Middle frontal gyrus (tissue), 1 donor: ENCODE results near the gene KIFC1.

Source experiments
- DNase-seq: peaks from one replicate; pipeline ENCODE4 v3.0.0-alpha.2; 2015; ENCODE audit warnings: low spot score; ENCODE audit errors: extremely low spot score

Gene KIFC1

DNA sequence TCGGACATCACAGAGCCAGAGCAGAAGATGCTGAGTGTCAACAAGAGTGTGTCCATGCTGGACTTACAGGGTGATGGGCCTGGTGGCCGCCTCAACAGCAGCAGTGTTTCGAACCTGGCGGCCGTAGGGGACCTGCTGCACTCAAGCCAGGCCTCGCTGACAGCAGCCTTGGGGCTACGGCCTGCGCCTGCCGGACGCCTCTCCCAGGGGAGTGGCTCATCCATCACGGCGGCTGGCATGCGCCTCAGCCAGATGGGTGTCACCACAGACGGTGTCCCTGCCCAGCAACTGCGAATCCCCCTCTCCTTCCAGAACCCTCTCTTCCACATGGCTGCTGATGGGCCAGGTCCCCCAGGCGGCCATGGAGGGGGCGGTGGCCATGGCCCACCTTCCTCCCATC is 51.4 kb downstream of the KIFC1 start:
- no peak for DNase-seq

DNA sequence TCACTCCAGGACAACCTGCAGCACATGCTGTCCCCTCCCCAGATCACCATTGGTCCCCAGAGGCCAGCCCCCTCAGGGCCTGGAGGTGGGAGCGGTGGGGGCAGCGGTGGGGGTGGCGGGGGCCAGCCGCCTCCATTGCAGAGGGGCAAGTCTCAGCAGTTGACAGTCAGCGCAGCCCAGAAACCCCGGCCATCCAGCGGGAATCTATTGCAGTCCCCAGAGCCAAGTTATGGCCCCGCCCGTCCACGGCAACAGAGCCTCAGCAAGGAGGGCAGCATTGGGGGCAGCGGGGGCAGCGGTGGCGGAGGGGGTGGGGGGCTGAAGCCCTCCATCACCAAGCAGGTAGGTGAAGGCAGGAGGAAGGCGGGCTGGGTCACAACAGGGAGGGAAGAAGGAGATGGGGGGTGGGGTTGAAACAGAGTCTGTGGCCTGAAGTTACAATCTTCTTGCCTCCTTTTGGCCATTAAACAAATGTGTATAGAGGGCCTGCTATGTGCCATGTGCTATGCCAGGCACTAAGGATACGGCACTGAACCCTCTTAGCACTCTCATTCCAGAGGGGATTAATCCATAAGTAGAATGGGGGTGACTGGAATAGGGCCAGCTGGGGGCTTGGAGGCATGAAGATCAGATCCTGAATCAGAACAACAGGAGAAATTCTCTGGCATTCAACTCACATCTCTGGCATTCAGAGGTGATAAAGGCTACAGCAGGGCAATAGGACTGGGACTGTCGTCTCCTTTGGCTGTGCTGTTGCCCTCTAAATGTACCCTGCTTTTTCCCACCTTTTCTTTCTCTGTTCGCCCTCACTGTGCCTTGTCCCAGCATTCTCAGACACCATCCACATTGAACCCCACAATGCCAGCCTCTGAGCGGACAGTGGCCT is 52.2 kb downstream of the KIFC1 start:
- DNase-seq = no peak

DNA sequence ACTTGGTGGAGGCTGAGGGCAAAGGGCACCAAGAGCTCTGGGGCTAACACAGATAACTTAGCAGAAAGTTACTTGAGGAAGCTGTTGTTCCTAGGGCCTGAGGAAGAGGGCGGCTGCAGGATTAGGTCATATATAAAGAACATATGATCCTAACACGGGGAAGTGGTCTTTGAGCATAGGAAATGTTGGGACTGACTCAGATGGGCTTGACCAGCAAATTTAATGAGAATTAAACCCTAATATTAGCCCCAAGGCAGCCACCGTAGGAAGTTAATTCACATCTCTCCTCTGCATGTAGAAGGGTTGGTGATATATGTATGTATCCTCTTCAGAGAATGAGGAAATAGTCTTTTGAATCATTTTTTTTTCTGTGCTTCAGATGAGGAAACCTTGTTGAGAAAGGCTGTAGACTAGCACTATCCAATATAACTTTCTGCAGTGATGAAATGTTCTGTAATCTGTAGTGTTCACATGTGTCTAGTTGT is 53.5 kb downstream of the KIFC1 start:
- DNase-seq = no peak

DNA sequence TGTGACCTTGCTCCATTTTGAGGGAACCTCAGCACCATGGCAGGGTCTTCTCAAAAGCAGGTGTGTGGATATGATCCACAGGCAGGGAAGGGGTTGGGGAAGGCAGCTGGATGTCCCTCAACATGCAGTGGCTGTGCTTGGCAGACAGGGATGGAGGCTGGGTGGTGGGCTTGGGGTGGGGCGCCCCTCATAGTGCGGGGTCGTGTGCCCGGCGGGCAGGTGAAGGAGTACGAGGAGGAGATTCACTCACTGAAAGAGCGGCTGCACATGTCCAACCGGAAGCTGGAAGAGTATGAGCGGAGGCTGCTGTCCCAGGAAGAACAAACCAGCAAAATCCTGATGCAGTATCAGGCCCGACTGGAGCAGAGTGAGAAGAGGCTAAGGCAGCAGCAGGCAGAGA is 54.7 kb downstream of the KIFC1 start:
- no peak for DNase-seq

DNA sequence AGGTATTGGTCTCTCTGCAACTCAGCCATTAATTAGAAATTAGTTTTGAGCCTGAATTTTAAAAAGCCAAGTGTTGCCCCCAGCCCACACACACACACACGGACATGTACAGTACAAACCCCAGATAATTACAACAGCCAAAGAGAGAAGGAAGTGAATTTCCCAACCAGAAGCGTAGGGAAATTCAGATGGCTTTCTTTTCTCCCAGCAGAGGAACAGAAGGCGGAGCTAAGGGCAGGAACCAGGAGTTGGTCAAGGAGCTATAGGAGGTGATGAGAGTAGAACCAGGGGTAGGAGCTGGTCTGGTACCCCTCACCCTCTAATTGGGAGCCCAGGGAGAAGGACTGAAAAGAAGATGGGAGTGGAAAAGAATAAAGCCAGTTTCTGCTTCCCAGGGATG is 58.8 kb downstream of the KIFC1 start:
- DNase-seq = no peak

DNA sequence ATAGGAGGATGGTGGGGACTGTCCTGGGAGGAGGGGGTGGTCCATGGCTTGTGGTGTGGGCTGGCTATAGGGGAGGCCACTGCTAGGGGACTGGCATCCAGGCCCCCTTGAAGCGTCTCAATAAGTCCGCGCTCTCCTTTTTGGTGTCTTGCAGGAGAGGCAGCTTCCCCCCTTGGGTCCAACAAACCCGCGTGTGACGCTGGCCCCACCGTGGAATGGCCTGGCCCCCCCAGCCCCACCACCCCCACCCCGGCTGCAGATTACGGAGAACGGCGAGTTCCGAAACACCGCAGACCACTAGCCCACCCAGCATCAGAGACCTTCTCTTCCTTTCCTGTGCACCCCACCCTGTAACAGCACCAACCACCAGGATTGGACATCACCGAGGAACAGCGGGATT is 60.0 kb downstream of the KIFC1 start:
- DNase-seq = no peak

DNA sequence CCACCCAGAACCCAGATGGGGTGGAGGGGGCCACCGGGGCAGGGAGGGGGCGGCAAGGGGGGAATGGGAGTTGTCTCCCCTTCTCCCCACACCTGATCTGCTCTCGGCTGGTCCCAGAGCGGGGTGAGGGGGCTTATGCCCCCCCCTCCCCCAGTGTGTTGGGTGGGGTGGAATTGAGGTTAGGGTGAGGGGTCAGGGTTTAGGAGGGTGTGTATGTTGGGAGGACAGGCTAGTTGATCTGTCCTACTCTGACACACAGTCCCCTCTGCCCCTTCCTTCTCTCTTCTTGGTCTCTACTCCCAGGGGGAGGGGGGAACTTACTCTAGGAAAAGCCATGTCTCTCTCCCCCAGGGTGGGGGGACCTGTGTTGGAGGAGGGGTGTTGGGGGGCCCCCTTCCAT is 60.9 kb downstream of the KIFC1 start:
- no peak for DNase-seq

DNA sequence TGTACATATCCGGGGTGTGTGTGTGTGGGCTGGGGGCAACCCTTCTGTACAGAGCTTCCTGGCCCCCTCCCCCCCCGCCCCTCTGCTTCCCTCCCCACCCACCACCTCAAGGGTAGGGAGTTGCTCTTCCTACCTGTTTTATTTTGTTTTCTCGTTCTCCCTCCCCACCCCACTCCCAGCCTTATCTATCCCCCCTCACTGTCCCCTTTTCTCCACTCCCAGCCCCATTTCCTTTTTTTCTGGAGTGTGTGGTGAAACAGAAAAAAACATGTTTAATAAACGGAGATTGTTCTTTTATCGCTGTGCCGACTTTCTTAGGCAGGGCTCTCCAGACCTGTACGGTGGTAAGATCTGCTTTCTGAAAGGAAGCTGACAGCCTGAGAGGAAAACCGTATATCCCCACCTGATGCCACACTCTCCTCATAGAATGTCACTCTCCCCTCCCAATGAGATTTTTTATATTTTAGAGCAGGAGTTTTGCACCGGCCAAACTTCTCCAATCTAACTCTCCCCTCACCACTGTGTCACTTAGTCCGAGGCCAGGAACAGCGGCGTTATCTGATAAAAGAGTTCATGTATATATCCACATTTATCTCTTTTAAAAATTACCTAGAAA is 61.9 kb downstream of the KIFC1 start:
- no peak for DNase-seq

DNA sequence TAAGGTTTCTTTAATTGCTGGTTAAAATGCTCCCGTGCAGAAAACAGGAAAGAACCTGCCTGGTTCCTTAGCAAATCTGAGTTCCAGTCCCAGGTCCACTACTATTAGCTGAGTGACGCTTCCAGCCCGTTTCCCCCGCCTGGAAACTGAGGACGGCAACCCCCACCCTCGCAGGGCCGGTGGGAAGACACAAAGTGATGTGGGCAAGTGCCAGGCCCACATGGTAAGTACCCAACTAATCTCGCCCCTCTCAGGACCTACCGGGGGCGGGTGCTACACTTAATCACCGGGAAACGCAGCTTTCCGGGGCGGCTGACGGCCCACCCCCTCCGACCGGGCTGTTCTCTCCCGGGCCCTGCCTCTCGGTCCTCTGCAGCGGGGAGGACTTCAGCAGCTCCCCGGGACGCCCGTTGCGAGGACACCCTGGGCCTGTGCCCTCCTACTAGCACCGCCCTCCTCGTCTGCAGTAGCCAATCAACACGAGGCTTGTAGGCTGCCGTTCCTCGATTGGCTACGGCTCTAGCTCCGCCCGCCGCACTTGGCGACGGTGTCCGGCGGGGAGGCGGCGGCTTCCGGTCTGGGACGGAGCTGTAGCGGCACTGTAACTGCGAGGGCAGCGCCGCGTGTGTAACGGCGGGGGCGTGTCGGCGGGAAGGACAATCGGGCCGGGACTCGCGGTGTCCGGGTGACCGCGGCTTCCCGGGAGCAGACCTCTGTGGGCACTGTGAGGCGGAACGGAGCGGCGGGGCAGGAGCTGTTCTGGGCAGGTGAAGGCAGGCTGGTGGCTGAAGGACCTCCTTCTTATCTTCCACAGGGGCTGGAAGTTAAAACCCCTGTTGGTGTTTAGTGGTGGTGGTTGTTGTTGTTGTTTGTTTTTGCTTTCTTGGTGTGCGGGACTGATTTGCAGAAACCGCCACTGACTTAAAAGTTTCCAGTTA is 62.7 kb downstream of the KIFC1 start, which contains the start of gene ZBTB9:
ZBTB9 (plus strand) TSS at position 568 of the 938 bp plus-strand sequence. CDS start 525 bp downstream, outside the sequence.
- peak; percentile 94 for DNase-seq

DNA sequence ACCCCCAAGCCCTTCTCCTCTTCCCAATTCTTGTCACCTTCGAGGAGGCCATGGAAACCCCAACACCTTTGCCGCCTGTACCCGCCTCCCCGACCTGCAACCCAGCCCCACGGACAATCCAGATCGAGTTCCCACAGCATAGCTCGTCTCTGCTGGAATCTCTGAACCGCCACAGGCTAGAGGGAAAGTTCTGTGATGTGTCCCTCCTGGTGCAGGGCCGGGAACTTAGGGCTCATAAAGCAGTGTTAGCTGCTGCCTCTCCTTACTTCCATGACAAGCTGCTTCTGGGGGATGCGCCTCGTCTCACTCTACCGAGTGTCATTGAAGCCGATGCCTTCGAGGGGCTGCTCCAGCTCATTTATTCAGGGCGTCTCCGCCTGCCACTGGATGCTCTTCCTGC is 63.4 kb downstream of the KIFC1 start:
- DNase-seq = no peak

DNA sequence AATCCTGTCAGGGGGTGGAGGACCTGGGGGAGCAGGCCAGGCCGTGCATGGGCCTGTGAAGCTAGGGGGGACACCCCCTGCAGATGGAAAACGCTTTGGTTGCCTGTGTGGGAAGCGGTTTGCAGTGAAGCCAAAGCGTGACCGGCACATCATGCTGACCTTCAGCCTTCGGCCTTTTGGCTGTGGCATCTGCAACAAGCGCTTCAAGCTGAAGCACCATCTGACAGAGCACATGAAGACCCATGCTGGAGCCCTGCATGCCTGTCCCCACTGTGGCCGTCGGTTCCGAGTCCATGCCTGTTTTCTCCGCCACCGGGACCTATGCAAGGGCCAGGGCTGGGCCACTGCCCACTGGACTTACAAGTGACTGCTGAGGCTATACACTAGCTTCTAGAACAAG is 64.5 kb downstream of the KIFC1 start:
- no peak for DNase-seq

DNA sequence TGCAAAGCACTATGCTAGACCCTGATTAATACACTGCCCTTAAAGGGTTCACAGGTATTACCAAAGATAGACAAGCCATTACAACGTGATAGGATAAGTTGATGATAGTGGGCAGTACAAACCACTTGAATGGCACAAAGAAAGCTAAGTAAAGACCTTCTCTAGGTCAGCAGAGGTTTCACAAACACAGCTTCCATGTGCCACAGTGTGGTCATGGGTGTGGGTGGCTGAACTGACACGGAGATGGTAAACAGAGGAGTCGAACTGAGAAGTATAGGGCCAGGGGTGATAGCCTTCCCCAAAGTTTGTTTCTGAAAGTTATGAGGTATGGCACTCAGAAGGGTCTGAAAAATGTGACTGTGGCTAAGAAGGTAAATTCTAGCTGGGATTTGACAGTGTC is 67.1 kb downstream of the KIFC1 start:
- no peak for DNase-seq

DNA sequence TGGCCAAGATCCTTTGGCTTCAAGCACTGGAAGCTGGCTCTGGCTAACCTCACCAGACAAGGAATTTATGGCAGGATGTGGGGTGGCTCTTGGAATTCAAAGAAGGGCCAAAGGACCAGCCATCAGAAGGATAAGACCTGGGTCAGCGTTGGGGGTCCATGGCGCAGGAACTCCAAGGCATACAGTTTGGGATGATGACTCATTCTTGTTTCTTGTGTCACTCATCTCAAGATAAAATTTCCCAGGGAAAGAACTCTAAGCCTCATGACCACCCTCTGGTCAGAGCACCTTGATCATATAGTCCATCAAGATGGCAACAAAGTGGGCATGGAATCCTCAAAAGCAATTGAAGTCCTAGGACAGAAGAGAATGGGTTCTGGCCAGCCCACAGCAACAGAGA is 67.6 kb downstream of the KIFC1 start:
- DNase-seq = no peak
